ENCODE measurements around the gene IGF2R.

The IGF2R gene

GRCh38 chr6:160027076-160027475 is 58.2 kb downstream of the IGF2R start:
- POLR2A ChIA-PET, result no interaction called here
- CTCF ChIA-PET, result no interaction called here
- TF ChIP-seq BHLHE40 (IDR thresholded peaks at IDR 0.05; ENCODE audit: borderline replicate concordance) (no peak), CTBP1 (IDR thresholded peaks at IDR 0.05; ENCODE audit: borderline replicate concordance) (no peak), SUZ12 (IDR thresholded peaks at IDR 0.05) (no peak), NFRKB (IDR thresholded peaks at IDR 0.05) (no peak), HDGF (IDR thresholded peaks at IDR 0.05; ENCODE audit: borderline replicate concordance) (no peak), ZNF384 (IDR thresholded peaks at IDR 0.05) (no peak), FOXK2 (IDR thresholded peaks at IDR 0.05) (no peak), LEF1 (IDR thresholded peaks at IDR 0.05; ENCODE audit: borderline replicate concordance) (no peak), FOXA1 (IDR thresholded peaks at IDR 0.05) (no peak), L3MBTL2 (conservative IDR thresholded peaks at IDR 0.05) (no peak), ARNT (IDR thresholded peaks at IDR 0.05) (no peak), PKNOX1 (IDR thresholded peaks at IDR 0.05) (no peak), TARDBP (IDR thresholded peaks at IDR 0.05) (no peak), ELF4 (IDR thresholded peaks at IDR 0.05) (no peak), SP1 (IDR thresholded peaks at IDR 0.05) (no peak), FOXM1 (IDR thresholded peaks at IDR 0.05; ENCODE audit: borderline replicate concordance) (no peak)
- no peak for DNase-seq (ENCODE audit: extremely low spot score)

- no peak for TF ChIP-seq SP1 (IDR thresholded peaks at IDR 0.05)
- TF ChIP-seq FOXA1 (IDR thresholded peaks at IDR 0.05), result no peak
- ChIA-PET CTCF (no interaction called here), POLR2A (no interaction called here)
- DNase-seq (ENCODE audit: extremely low spot score), result no peak
Observed at GRCh38 chr6:160027931-160028330, 59.0 kb downstream of the IGF2R start.

GRCh38 chr6:160028487-160029275 is 59.8 kb downstream of the IGF2R start:
- POLR2A ChIA-PET, result no interaction called here

GRCh38 chr6:160029525-160029924 is 60.6 kb downstream of the IGF2R start:
- ChIA-PET CTCF (no interaction called here), POLR2A (no interaction called here)
- no peak for TF ChIP-seq NFRKB (IDR thresholded peaks at IDR 0.05)
- no peak for TF ChIP-seq HDGF (IDR thresholded peaks at IDR 0.05; ENCODE audit: borderline replicate concordance)
- no peak for TF ChIP-seq FOXA1 (IDR thresholded peaks at IDR 0.05)
- no peak for TF ChIP-seq L3MBTL2 (conservative IDR thresholded peaks at IDR 0.05)
- no peak for DNase-seq (ENCODE audit: extremely low spot score)

More at GRCh38 chr6:160028487-160029275, 59.8 kb downstream of the IGF2R start:
- no peak for DNase-seq (ENCODE audit: extremely low spot score)
- CTCF ChIA-PET, result no interaction called here
- TF ChIP-seq BHLHE40 (IDR thresholded peaks at IDR 0.05; ENCODE audit: borderline replicate concordance) (no peak), LEF1 (IDR thresholded peaks at IDR 0.05; ENCODE audit: borderline replicate concordance) (no peak), L3MBTL2 (conservative IDR thresholded peaks at IDR 0.05) (no peak), ELF4 (IDR thresholded peaks at IDR 0.05) (no peak), ARNT (IDR thresholded peaks at IDR 0.05) (no peak), FOXA1 (IDR thresholded peaks at IDR 0.05) (no peak), SP1 (IDR thresholded peaks at IDR 0.05) (no peak), TARDBP (IDR thresholded peaks at IDR 0.05) (no peak), FOXM1 (IDR thresholded peaks at IDR 0.05; ENCODE audit: borderline replicate concordance) (no peak)

- POLR2A ChIA-PET, result no interaction called here
- CTCF ChIA-PET, result no interaction called here
- no peak for DNase-seq (ENCODE audit: extremely low spot score)
- TF ChIP-seq SUZ12 (IDR thresholded peaks at IDR 0.05) (no peak), BHLHE40 (IDR thresholded peaks at IDR 0.05; ENCODE audit: borderline replicate concordance) (no peak), L3MBTL2 (conservative IDR thresholded peaks at IDR 0.05) (no peak), FOXA1 (IDR thresholded peaks at IDR 0.05) (no peak), SP1 (IDR thresholded peaks at IDR 0.05) (no peak), CTBP1 (IDR thresholded peaks at IDR 0.05; ENCODE audit: borderline replicate concordance) (no peak), LEF1 (IDR thresholded peaks at IDR 0.05; ENCODE audit: borderline replicate concordance) (no peak), NFRKB (IDR thresholded peaks at IDR 0.05) (no peak), FOXM1 (IDR thresholded peaks at IDR 0.05; ENCODE audit: borderline replicate concordance) (no peak), HDGF (IDR thresholded peaks at IDR 0.05; ENCODE audit: borderline replicate concordance) (no peak), FOXK2 (IDR thresholded peaks at IDR 0.05) (no peak), ELF4 (IDR thresholded peaks at IDR 0.05) (no peak), TARDBP (IDR thresholded peaks at IDR 0.05) (no peak), ZNF384 (IDR thresholded peaks at IDR 0.05) (no peak), PKNOX1 (IDR thresholded peaks at IDR 0.05) (no peak), ARNT (IDR thresholded peaks at IDR 0.05) (no peak)
Observed at GRCh38 chr6:160030103-160030502, 61.2 kb downstream of the IGF2R start.

- ChIA-PET POLR2A (no interaction called here), CTCF (interaction anchor here (0.5 to 0.6 kb wide), 2 partner anchors 8 to 19 kb away, joined by 3 to 4 read pairs; no protein-coding TSS in a partner anchor)
- DNase-seq (ENCODE audit: extremely low spot score), result no peak
- TF ChIP-seq HDGF (IDR thresholded peaks at IDR 0.05; ENCODE audit: borderline replicate concordance) (no peak), FOXK2 (IDR thresholded peaks at IDR 0.05) (no peak), FOXA1 (IDR thresholded peaks at IDR 0.05) (no peak), CTBP1 (IDR thresholded peaks at IDR 0.05; ENCODE audit: borderline replicate concordance) (no peak)
Observed at GRCh38 chr6:160031442-160031841, 62.6 kb downstream of the IGF2R start.

GRCh38 chr6:160031871-160032270 is 63.0 kb downstream of the IGF2R start:
- TF ChIP-seq ARNT (IDR thresholded peaks at IDR 0.05) (no peak), SUZ12 (IDR thresholded peaks at IDR 0.05) (no peak), BHLHE40 (IDR thresholded peaks at IDR 0.05; ENCODE audit: borderline replicate concordance) (no peak), CTBP1 (IDR thresholded peaks at IDR 0.05; ENCODE audit: borderline replicate concordance) (no peak), ZNF384 (IDR thresholded peaks at IDR 0.05) (no peak), FOXA1 (IDR thresholded peaks at IDR 0.05) (no peak), FOXK2 (IDR thresholded peaks at IDR 0.05) (no peak), NFRKB (IDR thresholded peaks at IDR 0.05) (no peak), ELF4 (IDR thresholded peaks at IDR 0.05) (no peak), L3MBTL2 (conservative IDR thresholded peaks at IDR 0.05) (no peak), SP1 (IDR thresholded peaks at IDR 0.05) (no peak), FOXM1 (IDR thresholded peaks at IDR 0.05; ENCODE audit: borderline replicate concordance) (no peak), LEF1 (IDR thresholded peaks at IDR 0.05; ENCODE audit: borderline replicate concordance) (no peak), TARDBP (IDR thresholded peaks at IDR 0.05) (no peak), HDGF (IDR thresholded peaks at IDR 0.05; ENCODE audit: borderline replicate concordance) (no peak)
- CTCF ChIA-PET, result interaction anchor here (0.5 to 0.6 kb wide), 2 partner anchors 8 to 20 kb away, joined by 3 to 4 read pairs; no protein-coding TSS in a partner anchor
- no peak for DNase-seq (ENCODE audit: extremely low spot score)
- POLR2A ChIA-PET, result no interaction called here

Measured in HEK293T (cell line).